Upper lobe of left lung (tissue), 6 donors: Measurements from ENCODE around the gene SIL1. TPM values are rescaled to one million over a fixed set of nuclear protein-coding genes. Genes with fewer than 3 reads are reported as not detected.

Experiments
- ATAC-seq, 2 donors: fragments of 200-7000 bp; cut with Tn5 transposase; one replicate each; pipeline ENCODE4 v1.9.1; 2022; ENCODE audit warnings: mild to moderate bottlenecking in 2 of 2, moderate library complexity in 2 of 2; ENCODE audit not compliant: low FRiP score in 2 of 2
- DNase-seq, 2 donors: peaks; one replicate each; pipeline ENCODE4 v3.0.0-alpha.2; 2019 to 2020
- H3K27ac ChIP-seq, 4 donors: fragments of 200-600 bp; sonication (generic); one replicate each; pipeline ENCODE4 v1.5.1; 2016 to 2019
- H3K27me3 ChIP-seq, 4 donors: fragments of 200-600 bp; sonication (generic); one replicate each; pipeline ENCODE4 v1.5.1; 2017 to 2019
- H3K36me3 ChIP-seq, 4 donors: fragments of 200-600 bp; sonication (generic); one replicate each; pipeline ENCODE4 v1.5.1; 2016 to 2019
- H3K4me1 ChIP-seq, 4 donors: fragments of 200-600 bp; sonication (generic); one replicate each; pipeline ENCODE4 v1.5.1; 2018 to 2019
- H3K4me3 ChIP-seq, 4 donors: fragments of 200-600 bp; sonication (generic); one replicate each; pipeline ENCODE4 v1.5.1; 2017 to 2019; ENCODE audit warnings: mild to moderate bottlenecking in 2 of 4, moderate library complexity in 1 of 4
- H3K9me3 ChIP-seq, 4 donors: fragments of 200-600 bp; sonication (generic); one replicate each; pipeline ENCODE4 v1.5.1; 2018 to 2019
- CTCF ChIP-seq, 6 experiments: fragments of 450-650 bp in 4 of 6; fragments of 200-600 bp in 2 of 6; sonication (generic) in 2 of 6; IDR thresholded peaks; one replicate each; pipeline ENCODE4 v1.5.1; 2016 to 2019; ENCODE audit warnings: antibody characterized with exemption in 6 of 6
- EP300 ChIP-seq, 4 donors: sonication (generic); formaldehyde crosslinking; IDR thresholded peaks; one replicate each; pipeline ENCODE4 v1.5.1; 2017; ENCODE audit warnings: antibody characterized with exemption in 4 of 4, control low read depth in 2 of 4
- POLR2A ChIP-seq, 4 donors: fragments of 450-650 bp; IDR thresholded peaks; one replicate each; pipeline ENCODE4 v1.5.1; 2016 to 2017; ENCODE audit warnings: antibody characterized with exemption in 4 of 4, mild to moderate bottlenecking in 2 of 4
- POLR2AphosphoS5 ChIP-seq, 2 donors: sonication (generic); formaldehyde crosslinking; IDR thresholded peaks; one replicate each; pipeline ENCODE4 v1.5.1; 2017; ENCODE audit warnings: antibody characterized with exemption in 2 of 2
- WGBS, 2 donors: methylation state at CpG; one replicate each; pipeline ENCODE4 v1.1.5; 2017 to 2018; 5-methylcytosine and 5-hydroxymethylcytosine counted together
- total RNA-seq, 6 donors: library from RNA; depleted of rRNA in 4 of 6; stranded (reverse); fragments of >200 nt in 4 of 6; gene quantifications; one replicate each; pipeline versions ENCODE4 v1.1.0 to v1.2.1, GENCODE V29; 2016 to 2021
- donor health status: DM: no; HTN: no; CAD: no; lungs with moderate emphysema.
- donor health status: DM: no; HTN: yes; CAD: no; lungs with severe emphysema.

Gene SIL1
- total RNA-seq, 6 donors from 2014 or later, result 30.2 to 83.8 (median 51.2) TPM

GRCh38 chr5:138942066-138942465 is 256.1 kb downstream of the SIL1 start:
- Histone ChIP-seq H3K9me3 (no peaks in the 10 kb centered on the region), H3K4me3 (no peak overlapping the region), H3K27ac (no peak overlapping the region), H3K36me3 (peaks cover 0 to 15% (median 8%) of the 10 kb centered on the region in 4 donors), H3K27me3 (no peaks in the 10 kb centered on the region), H3K4me1 (peaks cover 3 to 9% (median 4%) of the 10 kb centered on the region in 4 donors)
- TF ChIP-seq POLR2AphosphoS5 (IDR thresholded peaks at IDR 0.05) (no peak), POLR2A (IDR thresholded peaks at IDR 0.05) (no peak), CTCF (IDR thresholded peaks at IDR 0.05) (no peak), EP300 (IDR thresholded peaks at IDR 0.05) (no peak)
- DNase-seq, result no peak
- 80 to 85% methylated on average over 2 of the region's 2 CpGs for WGBS, 2 donors
- no peak for ATAC-seq

DNA sequence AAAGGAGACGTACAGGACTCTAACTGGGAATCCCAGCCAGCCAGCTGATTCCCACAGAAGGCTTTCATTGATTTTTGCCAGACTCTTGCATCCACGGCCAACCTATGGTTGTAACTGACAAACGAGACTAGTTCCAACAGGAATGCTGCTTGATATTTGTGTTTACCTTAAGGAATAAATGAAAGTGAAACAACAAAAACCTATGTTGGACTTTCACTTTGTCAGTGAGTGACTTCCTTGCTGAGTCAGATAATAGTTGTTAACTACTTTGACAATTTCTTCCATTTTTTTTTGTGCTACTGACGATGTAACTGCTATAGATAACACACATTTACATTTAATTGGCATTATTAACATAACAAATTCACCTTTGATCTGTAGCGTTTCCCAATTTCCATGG is 259.6 kb downstream of the SIL1 start:
- no peak overlapping the region for H3K4me3 ChIP-seq
- no peaks in the 10 kb centered on the region for H3K27me3 ChIP-seq
- DNase-seq (no peak), ATAC-seq (no peak)
- H3K27ac ChIP-seq, result peak overlapping the region in 1 of 4 donors; percentile 77
- H3K36me3 ChIP-seq, result peaks cover 9 to 27% (median 24%) of the 10 kb centered on the region in 4 donors
- TF ChIP-seq POLR2AphosphoS5 (IDR thresholded peaks at IDR 0.05), result no peak
- TF ChIP-seq POLR2A (IDR thresholded peaks at IDR 0.05), result no peak
- TF ChIP-seq EP300 (IDR thresholded peaks at IDR 0.05), result no peak
- TF ChIP-seq CTCF (IDR thresholded peaks at IDR 0.05), result no peak
- WGBS, 2 donors, result 69 to 71% methylated on average over 5 of the region's 5 CpGs
- no peaks in the 10 kb centered on the region for H3K9me3 ChIP-seq
- H3K4me1 ChIP-seq, result peaks cover 6 to 13% (median 10%) of the 10 kb centered on the region in 4 donors

GRCh38 chr5:138937392-138938387 is 260.5 kb downstream of the SIL1 start:
- WGBS, 2 donors, result 86 to 89% methylated on average over 15 to 22 of the region's 25 CpGs
- peak; percentile 17 to 46 for DNase-seq

GRCh38 chr5:138936968-138937345 is 261.2 kb downstream of the SIL1 start:
- H3K27ac ChIP-seq, result peak overlapping the region in 3 of 4 donors; percentile 65 to 78 (median 77)
- WGBS, 2 donors, result 65 to 98% methylated on average over 2 of the region's 2 CpGs

More at GRCh38 chr5:138937392-138938387, 260.5 kb downstream of the SIL1 start:
- Histone ChIP-seq H3K4me3 (no peak overlapping the region), H3K9me3 (no peaks in the 10 kb centered on the region), H3K27me3 (no peaks in the 10 kb centered on the region), H3K4me1 (peaks cover 6 to 13% (median 10%) of the 10 kb centered on the region in 4 donors), H3K36me3 (peaks cover 15 to 36% (median 32%) of the 10 kb centered on the region in 4 donors), H3K27ac (peak overlapping the region in 3 of 4 donors; percentile 65 to 78 (median 77))
- no peak for TF ChIP-seq POLR2A (IDR thresholded peaks at IDR 0.05)
- TF ChIP-seq EP300 (IDR thresholded peaks at IDR 0.05), result no peak
- no peak for TF ChIP-seq POLR2AphosphoS5 (IDR thresholded peaks at IDR 0.05)
- no peak for TF ChIP-seq CTCF (IDR thresholded peaks at IDR 0.05)
- peak; percentile 18 to 47 for ATAC-seq

More at GRCh38 chr5:138936968-138937345, 261.2 kb downstream of the SIL1 start:
- Histone ChIP-seq H3K4me1 (peaks cover 6 to 13% (median 10%) of the 10 kb centered on the region in 4 donors), H3K27me3 (no peaks in the 10 kb centered on the region), H3K4me3 (no peak overlapping the region), H3K36me3 (peaks cover 21 to 43% (median 40%) of the 10 kb centered on the region in 4 donors), H3K9me3 (no peaks in the 10 kb centered on the region)
- ATAC-seq (peak; percentile 4 to 20), DNase-seq (no peak)
- no peak for TF ChIP-seq CTCF (IDR thresholded peaks at IDR 0.05)
- no peak for TF ChIP-seq POLR2A (IDR thresholded peaks at IDR 0.05)
- TF ChIP-seq POLR2AphosphoS5 (IDR thresholded peaks at IDR 0.05), result no peak
- no peak for TF ChIP-seq EP300 (IDR thresholded peaks at IDR 0.05)
